IMR-90 (cell line): ENCODE measurements around the gene SLC37A1. TPM values are rescaled to one million over a fixed set of nuclear protein-coding genes. Genes with fewer than 3 reads are reported as not detected.

Experiments used
- ATAC-seq: fragments of 200-7000 bp; cut with Tn5 transposase; 2 replicates; pipeline ENCODE4 v1.9.1; 2020; ENCODE audit warnings: low read depth, mild to moderate bottlenecking, moderate library complexity
- BruUV-seq: library from RNA; stranded (reverse); fragments of 400-500 nt; replicated peaks from 2 replicates; lab custom pipeline; 2021; lab: Mats Ljungman, UMichigan
- CTCF ChIA-PET: fragments of 300-600 bp; formaldehyde crosslinking; extraction: SDS; loops from one replicate; lab custom pipeline; 2021; ENCODE audit warnings: antibody characterized with exemption; lab: Yijun Ruan, JAX
- POLR2A ChIA-PET: fragments of 300-600 bp; sonication (Branson Sonifier 250); formaldehyde crosslinking; loops from one replicate; lab custom pipeline; 2022; ENCODE audit warnings: antibody characterized with exemption; ENCODE audit not compliant: unreplicated experiment; lab: Charles Lee
- DNase-seq: peaks from one replicate; pipeline ENCODE4 v3.0.0; 2013
- H2AFZ ChIP-seq: replicated peaks from 2 replicates; pipeline ENCODE3; 2013; ENCODE audit warnings: low read length, mild to moderate bottlenecking; ENCODE audit not compliant: poor library complexity
- H2AK5ac ChIP-seq: 2 replicates; pipeline ENCODE4 v1.6.1; 2013; ENCODE audit warnings: low read depth, low read length, inconsistent platforms
- H2AK9ac ChIP-seq: replicated peaks from 2 replicates; pipeline ENCODE3; 2013; ENCODE audit warnings: mild to moderate bottlenecking, low read depth, low read length, moderate library complexity; ENCODE audit not compliant: poor library complexity
- H2BK120ac ChIP-seq: 2 replicates; pipeline ENCODE4 v1.6.1; 2013; ENCODE audit warnings: low read depth, low read length, inconsistent platforms
- H2BK15ac ChIP-seq: 3 replicates; pipeline ENCODE4 v1.6.1; 2013; ENCODE audit warnings: low read depth, low read length, inconsistent platforms
- H2BK20ac ChIP-seq: 2 replicates; pipeline ENCODE4 v1.6.1; 2013; ENCODE audit warnings: low read depth, mild to moderate bottlenecking, inconsistent platforms, low read length, moderate library complexity
- H2BK5ac ChIP-seq: 2 replicates; pipeline ENCODE4 v1.6.1; 2013; ENCODE audit warnings: mild to moderate bottlenecking, low read depth, low read length, inconsistent platforms; ENCODE audit not compliant: poor library complexity, severe bottlenecking
- H3K14ac ChIP-seq: replicated peaks from 2 replicates; pipeline ENCODE4 v1.6.1; 2013; ENCODE audit warnings: low read depth, low read length, inconsistent platforms
- H3K18ac ChIP-seq: 2 replicates; pipeline ENCODE4 v1.6.1; 2013; ENCODE audit warnings: low read depth, low read length, control low read depth
- H3K23ac ChIP-seq: 2 replicates; pipeline ENCODE4 v1.6.1; 2013; ENCODE audit warnings: low read depth, low read length, inconsistent platforms
- H3K27ac ChIP-seq: 2 replicates; pipeline ENCODE4 v1.5.1; 2013; ENCODE audit warnings: mild to moderate bottlenecking, control low read depth, low read length; ENCODE audit not compliant: insufficient read depth
- H3K27me3 ChIP-seq: 2 replicates; pipeline ENCODE4 v1.6.1; 2013; ENCODE audit warnings: low read length; ENCODE audit not compliant: control insufficient read depth, insufficient read depth
- H3K36me3 ChIP-seq: 2 replicates; pipeline ENCODE4 v1.6.1; 2013; ENCODE audit warnings: low read length, mixed read lengths; ENCODE audit not compliant: control insufficient read depth, insufficient read depth
- H3K4ac ChIP-seq: 2 replicates; pipeline ENCODE4 v1.6.1; 2013; ENCODE audit warnings: low read depth, low read length, inconsistent platforms
- H3K4me1 ChIP-seq: 2 replicates; pipeline ENCODE4 v1.6.1; 2013; ENCODE audit warnings: low read length, mixed read lengths; ENCODE audit not compliant: control insufficient read depth, insufficient read depth
- H3K4me2 ChIP-seq: 2 replicates; pipeline ENCODE4 v1.6.1; 2013; ENCODE audit warnings: low read depth, mild to moderate bottlenecking, control low read depth, low read length, moderate library complexity
- H3K4me3 ChIP-seq: 2 replicates; pipeline ENCODE4 v1.5.1; 2013; ENCODE audit warnings: low read depth, mild to moderate bottlenecking, control low read depth, low read length, moderate library complexity; ENCODE audit not compliant: insufficient read depth
- H3K56ac ChIP-seq: 2 replicates; pipeline ENCODE4 v1.6.1; 2013; ENCODE audit warnings: low read length, inconsistent platforms; ENCODE audit not compliant: insufficient read depth; ENCODE audit errors: extremely low read depth
- H3K79me1 ChIP-seq, 2 experiments: 2 replicates each; pipeline ENCODE4 v1.6.1; 2013; ENCODE audit warnings: low read length in 2 of 2, inconsistent platforms in 1 of 2, low read depth in 1 of 2
- H3K9ac ChIP-seq: 2 replicates; pipeline ENCODE4 v1.6.1; 2013; ENCODE audit warnings: low read depth, low read length, control low read depth
- H3K9me1 ChIP-seq: 2 replicates; pipeline ENCODE4 v1.6.1; 2013; ENCODE audit warnings: low read length, inconsistent platforms; ENCODE audit not compliant: insufficient read depth
- H3K9me3 ChIP-seq: 2 replicates; pipeline ENCODE4 v1.6.1; 2013; ENCODE audit warnings: low read length; ENCODE audit not compliant: control insufficient read depth, insufficient read depth
- H4K20me1 ChIP-seq: 2 replicates; pipeline ENCODE4 v1.6.1; 2013; ENCODE audit warnings: low read length, inconsistent platforms; ENCODE audit not compliant: insufficient read depth
- H4K5ac ChIP-seq: 2 replicates; pipeline ENCODE4 v1.6.1; 2013; ENCODE audit warnings: mild to moderate bottlenecking, low read depth, low read length, control low read depth
- H4K8ac ChIP-seq, 2 experiments: 2 replicates each; pipeline ENCODE4 v1.6.1; 2013; ENCODE audit warnings: low read depth in 2 of 2, low read length in 2 of 2, control low read depth in 1 of 2, inconsistent platforms in 1 of 2
- H4K91ac ChIP-seq: 2 replicates; pipeline ENCODE4 v1.6.1; 2013; ENCODE audit warnings: low read depth, low read length, inconsistent platforms; ENCODE audit not compliant: insufficient read depth
- CEBPB ChIP-seq: IDR thresholded peaks from 2 replicates; pipeline ENCODE4 v1.6.1; 2012; ENCODE audit warnings: low read depth, low read length, improper control_type of control experiment
- CHD1 ChIP-seq: IDR thresholded peaks from 2 replicates; pipeline ENCODE4 v1.6.1; 2012; ENCODE audit warnings: low read depth, low read length, improper control_type of control experiment
- ELK1 ChIP-seq: fragments of 150-350 bp; IDR thresholded peaks from 2 replicates; pipeline ENCODE4 v1.6.1; 2016; ENCODE audit warnings: low read depth, mild to moderate bottlenecking, low read length, moderate library complexity, borderline replicate concordance
- MAZ ChIP-seq: IDR thresholded peaks from 2 replicates; pipeline ENCODE4 v1.6.1; 2012; ENCODE audit warnings: low read depth, mild to moderate bottlenecking, low read length, improper control_type of control experiment, moderate library complexity, borderline replicate concordance
- NFE2L2 ChIP-seq: fragments of 150-350 bp; IDR thresholded peaks from 2 replicates; pipeline ENCODE4 v1.6.1; 2016; ENCODE audit warnings: low read depth, mild to moderate bottlenecking, low read length
- SMC3 ChIP-seq: fragments of 150-350 bp; IDR thresholded peaks from 2 replicates; pipeline ENCODE4 v1.6.1; 2016; ENCODE audit warnings: low read depth, mild to moderate bottlenecking, antibody characterized with exemption, low read length, moderate library complexity
- WGBS, 2 experiments: methylation state at CpG; one replicate each; pipeline versions ENCODE4 v1.1.5 to v1.1.7; 2013; ENCODE audit warnings: missing lambda C conversion rate in 2 of 2; ENCODE audit not compliant: insufficient read length in 1 of 2; ENCODE audit errors: extremely low coverage in 2 of 2; 5-methylcytosine and 5-hydroxymethylcytosine counted together
- dilution Hi-C: fragments of 300-500 bp; cut with HindIII; formaldehyde crosslinking; loops from one replicate; pipeline ENCODE4 v1.14.3; 2018; ENCODE audit warnings: low sequenced_read_pairs; ENCODE audit not compliant: unreplicated experiment
- in situ Hi-C: fragments of 300-500 bp; cut with MboI; formaldehyde crosslinking; loops from 3 replicates; pipeline ENCODE4 v1.14.3; 2019; ENCODE audit warnings: low sequenced_read_pairs, inconsistent platforms, mixed read lengths
- intact Hi-C: fragments of 100-400 bp; cut with micrococcal nuclease; formaldehyde crosslinking; loops from 2 replicates; pipeline ENCODE4 v1.10.0; 2022
- polyA plus RNA-seq, 3 experiments: library from polyadenylated mRNA; depleted of rRNA; stranded (reverse); fragments of >200 nt; gene quantifications; 2 replicates each; pipeline ENCODE4 v1.2.3, GENCODE V29; 2012; ENCODE audit warnings: low replicate concordance in 1 of 3
- total RNA-seq: library from RNA; depleted of rRNA; stranded (reverse); fragments of >200 nt; gene quantifications from 2 replicates; pipeline ENCODE4 v1.2.3, GENCODE V29; 2012

The SLC37A1 gene
- total and polyA plus RNA-seq, 2 of the 4 experiments (the other 2 are of a cell fraction) = 0.36 to 0.48 TPM

- in situ Hi-C loops = no loop called here
- Histone ChIP-seq H2BK20ac (no peak overlapping the region), H2BK5ac (peak overlapping the region; percentile 79), H3K9ac (no peak overlapping the region), H2BK120ac (no peak overlapping the region), H4K91ac (no peak overlapping the region), H3K4ac (no peak overlapping the region), H3K23ac (no peak overlapping the region), H3K4me1 (no peaks in the 10 kb centered on the region), H3K27ac (no peak overlapping the region), H2AK5ac (no peak overlapping the region), H3K4me3 (no peak overlapping the region), H4K20me1 (no peaks in the 10 kb centered on the region), H3K27me3 (peaks cover 30% of the 10 kb centered on the region), H2AFZ (peak overlapping the region; percentile 32), H3K9me1 (no peaks in the 10 kb centered on the region), H3K79me1 (no peaks in the 10 kb centered on the region), H3K14ac (no peak overlapping the region), H3K36me3 (no peaks in the 10 kb centered on the region), H3K9me3 (peaks cover 3% of the 10 kb centered on the region; the same call in 1 of the 2 replicates), H3K56ac (no peak overlapping the region), H2AK9ac (no peak overlapping the region), H4K8ac (no peak overlapping the region), H3K18ac (no peak overlapping the region), H3K4me2 (no peak overlapping the region), H4K5ac (no peak overlapping the region), H2BK15ac (no peak overlapping the region)
- TF ChIP-seq CEBPB (no peak), SMC3 (no peak), ELK1 (no peak), NFE2L2 (no peak), MAZ (no peak), CHD1 (no peak)
- BruUV-seq = no TSS peak
- ChIA-PET CTCF (no interaction called here), POLR2A (no interaction called here)
- DNase-seq (no peak), ATAC-seq (no peak)
- intact Hi-C loops = no loop called here
- 21% methylated on average over 2 of the region's 3 CpGs; no CpG with 5 or more reads in 1 of the 2 experiments for WGBS, 2 experiments
- dilution Hi-C loops = no loop called here
These were observed 102.3 kb downstream of the SLC37A1 start for GRCh38 chr21:42615924-42616323.
